Epithelial cell of prostate (primary cell): ENCODE data around the gene CREB3L2.
"Not testable (repeated sequence)": the region's sequence is repeated elsewhere in the genome, so short reads cannot be mapped to it uniquely, and the experiment has no call there.

Experiments used
- DNase-seq: peaks from one replicate; pipeline ENCODE4 v3.0.0-alpha.2; 2011; ENCODE audit warnings: low read depth, low spot score
- H3K27ac ChIP-seq: fragments of 450-650 bp; 2 replicates; pipeline ENCODE4 v1.5.1; 2017; ENCODE audit warnings: mild to moderate bottlenecking

CREB3L2 gene

GRCh38 chr7:137990251-137990941 lies 11.5 kb downstream of the CREB3L2 start:
- peak; percentile 84 for DNase-seq
- peak overlapping the region; percentile 73 for H3K27ac ChIP-seq

- DNase-seq, result no peak
- H3K27ac ChIP-seq, result peak overlapping the region; percentile 73
These were observed 12.3 kb downstream of the CREB3L2 start for GRCh38 chr7:137989590-137989989.

DNA sequence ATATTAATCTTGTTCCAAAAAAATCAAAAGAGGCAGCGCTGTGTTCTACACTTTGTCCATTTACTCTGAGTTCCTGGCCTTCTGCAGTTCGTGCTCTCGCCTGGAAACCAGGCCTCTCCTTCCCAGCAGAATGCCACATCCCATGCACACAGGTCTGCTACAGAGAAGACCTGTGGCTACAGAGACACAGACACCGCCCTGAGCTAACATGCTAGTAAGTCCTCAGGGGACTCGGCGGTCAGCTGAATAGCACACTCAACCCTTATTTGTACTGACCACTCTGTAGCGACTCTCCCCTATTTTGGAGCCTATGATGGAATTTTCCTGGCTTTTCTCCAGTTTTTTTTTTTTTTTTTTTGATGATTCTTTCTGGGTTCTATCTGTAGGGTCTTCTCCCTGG lies 12.8 kb downstream of the CREB3L2 start:
- no peak overlapping the region for H3K27ac ChIP-seq
- DNase-seq, result no peak

- no peak overlapping the region for H3K27ac ChIP-seq
- DNase-seq, result no peak
These were observed 13.9 kb downstream of the CREB3L2 start for GRCh38 chr7:137987968-137988367.

- DNase-seq, result no peak
- no peak overlapping the region for H3K27ac ChIP-seq
These were observed 14.3 kb downstream of the CREB3L2 start for GRCh38 chr7:137987563-137987962.

- no peak for DNase-seq
- H3K27ac ChIP-seq, result no peak overlapping the region
These were observed 14.9 kb downstream of the CREB3L2 start for GRCh38 chr7:137987018-137987349.

DNA sequence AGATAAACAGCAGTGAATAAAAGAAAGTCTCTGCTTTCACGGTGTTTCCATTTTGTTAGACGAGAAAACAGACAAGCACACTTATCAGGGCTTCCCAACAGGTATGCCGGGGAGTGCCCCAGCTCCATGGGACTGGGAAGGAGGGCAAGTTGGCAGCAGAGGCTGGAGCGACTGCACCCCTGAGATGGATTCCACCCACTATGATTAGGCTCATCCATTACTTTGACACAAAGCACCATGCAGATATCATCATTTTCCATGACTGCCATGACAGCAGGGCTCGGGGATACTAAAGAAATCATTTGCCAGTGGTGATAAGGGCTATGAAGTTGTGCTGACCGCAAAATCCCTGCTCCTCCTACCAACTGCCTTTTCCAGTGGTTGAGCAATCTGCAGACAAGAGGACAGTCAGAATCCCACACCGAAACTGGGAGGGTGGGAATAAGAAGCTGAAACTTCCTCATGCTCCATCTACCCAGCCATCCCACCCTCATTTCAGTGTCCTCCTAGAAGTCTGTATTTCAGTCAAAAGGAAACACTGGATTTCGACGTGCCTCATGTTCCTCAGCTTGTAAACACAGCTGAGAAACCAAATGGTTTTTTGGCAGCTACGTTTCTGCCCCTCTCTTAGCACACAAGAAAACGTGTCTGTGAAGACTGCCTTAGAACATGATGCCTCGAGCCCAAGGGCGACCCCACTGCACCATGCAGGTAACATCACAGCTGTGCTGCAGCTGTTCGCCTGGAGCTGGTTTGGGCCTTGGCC lies 15.5 kb downstream of the CREB3L2 start:
- no peak for DNase-seq
- H3K27ac ChIP-seq, result no peak overlapping the region

GRCh38 chr7:137985897-137986251 lies 16.0 kb downstream of the CREB3L2 start:
- no peak overlapping the region for H3K27ac ChIP-seq
- DNase-seq, result no peak

GRCh38 chr7:137985253-137985896 lies 16.5 kb downstream of the CREB3L2 start:
- DNase-seq, result no peak
- no peak overlapping the region for H3K27ac ChIP-seq

- H3K27ac ChIP-seq, result no peak overlapping the region
- DNase-seq, result no peak
These were observed 17.5 kb downstream of the CREB3L2 start for GRCh38 chr7:137984181-137985041.

DNA sequence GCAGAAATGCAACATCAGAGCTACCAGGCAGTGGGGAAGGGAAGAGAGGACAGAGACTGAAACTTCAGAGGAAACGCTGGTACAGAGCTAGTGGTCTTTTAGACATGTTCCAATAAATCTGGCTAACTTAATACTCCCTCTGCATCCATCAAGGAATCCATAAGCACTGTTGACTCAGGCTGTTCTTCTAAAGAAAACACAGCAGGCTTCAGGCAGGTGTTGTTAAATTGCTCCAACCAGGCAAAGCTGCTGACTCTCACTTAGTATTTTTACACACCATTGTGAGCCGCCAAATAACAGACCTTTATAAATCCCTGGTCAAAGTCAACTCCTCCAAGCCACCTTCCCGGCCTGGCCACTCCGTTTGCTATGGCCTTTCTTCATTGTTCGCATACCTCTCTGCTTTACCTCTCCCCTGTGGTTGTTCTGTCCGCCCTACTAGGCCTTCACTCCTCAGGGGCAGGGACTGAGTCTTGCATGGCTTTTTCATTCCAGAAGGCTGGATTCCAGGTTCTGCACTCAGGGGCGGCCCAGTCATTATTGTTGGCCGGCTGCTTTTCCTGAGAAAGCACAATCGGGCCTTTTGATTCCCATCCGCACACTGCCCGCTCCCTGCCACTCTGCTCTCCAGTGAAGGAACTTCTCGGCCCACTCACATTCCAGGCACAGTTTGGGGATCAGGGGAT lies 18.4 kb downstream of the CREB3L2 start:
- no peak overlapping the region for H3K27ac ChIP-seq
- DNase-seq, result no peak

DNA sequence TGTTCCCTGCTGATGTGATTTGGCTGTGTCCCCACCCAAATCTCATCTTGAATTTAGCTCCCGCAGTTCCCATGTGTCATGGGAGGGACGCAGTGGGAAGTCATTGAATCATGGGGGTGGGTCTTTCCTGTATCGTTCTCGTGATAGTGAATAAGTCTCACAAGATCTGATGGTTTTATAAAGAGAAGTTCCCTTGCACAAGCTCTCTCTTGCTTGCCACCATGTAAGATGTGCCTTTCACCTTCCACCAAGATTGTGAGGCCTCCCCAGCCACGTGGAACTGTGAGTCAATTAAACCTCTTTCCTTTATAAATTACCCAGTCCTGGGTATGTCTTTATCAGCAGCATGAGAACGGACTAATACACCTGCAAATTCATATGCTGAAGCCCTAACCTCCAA lies 19.5 kb downstream of the CREB3L2 start:
- H3K27ac ChIP-seq, DNase-seq: not testable (repeated sequence)

DNA sequence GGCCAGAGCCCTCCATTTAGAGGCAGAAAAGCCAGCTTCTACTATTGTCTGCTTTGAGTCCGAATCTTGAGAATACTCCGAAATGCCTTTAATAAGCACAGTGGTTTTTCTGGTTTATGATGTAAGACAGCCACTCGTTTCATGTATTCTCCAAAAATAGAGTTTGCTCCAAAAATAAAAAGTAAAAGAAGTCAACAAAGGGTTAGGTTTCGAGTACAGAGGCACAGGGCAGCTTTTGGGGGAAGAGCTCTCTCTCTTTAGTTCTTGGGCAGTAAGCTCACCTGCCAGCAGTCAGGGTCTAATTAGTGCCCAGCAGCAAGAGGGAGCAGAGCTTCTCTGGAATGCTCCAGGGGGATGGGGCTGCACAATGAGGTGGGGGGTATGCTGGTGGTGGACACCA lies 20.2 kb downstream of the CREB3L2 start:
- peak overlapping the region; percentile 18 for H3K27ac ChIP-seq
- no peak for DNase-seq

DNA sequence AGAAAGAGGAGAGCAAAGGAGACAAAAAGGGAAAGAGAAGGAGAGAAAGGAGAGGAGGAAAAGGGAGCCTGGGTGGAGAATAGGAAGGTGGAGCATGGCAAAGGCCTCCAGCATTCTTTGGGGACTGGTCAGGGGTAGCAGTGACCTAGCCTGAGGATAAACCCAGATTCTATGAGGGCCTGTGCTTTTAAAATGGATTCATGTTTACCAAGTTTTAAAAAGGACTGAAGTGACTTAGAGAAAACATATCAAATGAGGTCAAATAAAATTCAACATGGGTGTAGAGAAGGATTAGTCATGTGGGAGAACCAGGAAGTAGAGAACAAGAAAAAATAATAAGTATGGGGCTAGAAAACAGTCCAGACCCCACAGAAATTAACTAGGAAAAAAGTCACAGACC lies 20.7 kb downstream of the CREB3L2 start:
- peak overlapping the region; percentile 18 for H3K27ac ChIP-seq

DNA sequence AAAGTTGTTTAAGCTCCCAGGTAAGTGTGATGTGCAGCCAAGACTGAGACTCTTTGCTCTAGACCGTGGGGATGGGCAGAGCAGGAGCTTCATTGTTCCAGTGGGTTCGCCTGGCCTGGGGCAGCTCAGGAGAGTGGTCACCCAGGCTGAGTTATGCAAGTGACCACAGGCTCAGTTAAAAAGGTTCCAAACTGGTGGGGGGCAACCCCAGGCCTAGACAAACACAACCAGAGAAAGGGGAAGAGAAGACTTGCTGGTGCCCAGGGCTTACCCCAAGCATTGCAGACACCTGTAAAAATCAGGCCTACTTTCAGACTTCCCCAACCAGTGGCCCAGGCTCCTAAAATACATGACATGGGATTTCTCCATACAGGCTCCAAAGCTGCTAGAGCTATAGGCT lies 21.6 kb downstream of the CREB3L2 start:
- DNase-seq, result no peak
- no peak overlapping the region for H3K27ac ChIP-seq

More for the DNA sequence above, 20.7 kb downstream of the CREB3L2 start:
- DNase-seq, result no peak

DNA sequence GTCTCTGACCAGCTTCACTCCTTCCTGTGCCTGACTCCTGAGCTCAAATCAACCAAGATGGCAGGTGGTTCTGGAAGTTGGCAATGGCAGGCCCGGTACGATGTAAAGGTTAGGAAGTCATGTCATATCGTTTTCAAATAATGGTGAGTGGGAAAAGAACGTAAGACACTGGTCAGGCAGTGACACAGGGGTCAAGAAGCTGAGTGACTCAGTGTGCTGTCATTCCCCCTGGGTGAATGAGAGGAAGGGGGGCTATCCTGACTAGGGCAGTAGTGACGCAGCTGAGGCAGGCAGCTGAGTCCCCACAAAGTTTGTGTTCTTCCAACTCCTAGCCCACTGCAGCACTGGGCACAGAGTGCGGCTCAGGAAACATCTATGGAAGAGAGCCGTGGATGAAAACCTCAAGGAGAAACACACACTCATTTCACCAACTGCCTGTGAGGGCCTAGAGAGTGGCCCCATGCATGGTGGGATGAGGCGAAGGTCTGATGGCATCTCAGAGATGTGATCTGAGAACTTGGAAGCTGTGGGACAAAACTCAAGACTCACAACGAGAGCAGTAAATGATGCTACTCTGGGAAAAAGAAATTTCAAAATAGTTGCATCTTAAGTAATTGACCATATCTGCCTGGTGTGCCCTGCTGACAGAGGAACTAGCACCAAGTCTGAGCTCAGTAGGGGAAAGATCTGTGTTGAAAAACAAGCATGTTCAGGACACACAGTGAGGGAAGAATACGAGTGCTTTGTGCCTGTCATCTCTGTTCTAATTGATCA lies 23.2 kb downstream of the CREB3L2 start:
- DNase-seq, result no peak
- peak overlapping the region; percentile 10 for H3K27ac ChIP-seq

DNA sequence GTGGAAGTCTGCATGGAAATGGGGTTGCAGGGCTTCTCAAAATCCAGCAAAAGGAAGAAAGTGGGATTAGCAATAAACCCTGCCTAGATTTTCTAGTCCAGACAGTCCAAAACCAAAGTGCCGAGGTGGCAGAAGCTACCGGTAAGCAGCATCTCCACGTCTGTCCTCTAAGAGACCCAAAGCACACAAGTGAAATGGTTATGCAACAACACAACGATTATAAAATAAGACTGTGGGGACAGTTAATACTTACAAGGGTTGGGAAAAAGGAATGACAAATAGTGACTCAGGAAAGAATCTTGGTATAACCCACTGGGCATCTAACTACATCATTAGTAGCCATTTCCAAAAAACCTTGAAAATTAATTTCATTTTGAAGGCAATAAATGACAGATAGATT lies 24.7 kb downstream of the CREB3L2 start:
- no peak overlapping the region for H3K27ac ChIP-seq
- DNase-seq, result no peak

GRCh38 chr7:137976696-137977095 lies 25.2 kb downstream of the CREB3L2 start:
- no peak overlapping the region for H3K27ac ChIP-seq

GRCh38 chr7:137976232-137976631 lies 25.7 kb downstream of the CREB3L2 start:
- DNase-seq, result no peak
- no peak overlapping the region for H3K27ac ChIP-seq

More at GRCh38 chr7:137976696-137977095, 25.2 kb downstream of the CREB3L2 start:
- DNase-seq, result no peak
